Gastrocnemius medialis (tissue), 4 donors: ENCODE measurements around the gene USH1G. TPM values are rescaled to one million over a fixed set of nuclear protein-coding genes. Genes with fewer than 3 reads are reported as not detected.
"Not testable (repeated sequence)": the region's sequence is repeated elsewhere in the genome, so short reads cannot be mapped to it uniquely, and the experiment has no call there.

Source experiments
- ATAC-seq, 2 donors: fragments of 150-250 bp; one replicate each; pipeline ENCODE4 v1.9.1; 2016
- DNase-seq, 2 donors: peaks; one replicate each; pipeline ENCODE4 v3.0.0-alpha.2; 2019
- H3K27ac ChIP-seq, 4 donors: fragments of 200-600 bp; sonication (generic); 1 replicate in 1 of 4; 2 replicates in 3 of 4; pipeline ENCODE4 v1.5.1; 2016 to 2018; ENCODE audit warnings: mild to moderate bottlenecking in 2 of 4, moderate library complexity in 1 of 4
- H3K27me3 ChIP-seq, 3 donors: fragments of 200-600 bp; sonication (generic) in 2 of 3; 1 replicate in 1 of 3; 2 replicates in 2 of 3; pipeline versions ENCODE4 v1.5.1 to v1.6.0; 2016 to 2019; ENCODE audit warnings: mild to moderate bottlenecking in 1 of 3, moderate library complexity in 1 of 3
- H3K36me3 ChIP-seq, 2 donors: fragments of 200-600 bp; sonication (generic) in 1 of 2; one replicate each; pipeline ENCODE4 v1.5.1; 2017 to 2018
- H3K4me1 ChIP-seq, 2 donors: fragments of 200-600 bp; sonication (generic) in 1 of 2; one replicate each; pipeline ENCODE4 v1.5.1; 2016 to 2017; ENCODE audit warnings: mild to moderate bottlenecking in 2 of 2
- H3K4me3 ChIP-seq, 4 donors: fragments of 200-600 bp; sonication (generic) in 3 of 4; 1 replicate in 1 of 4; 2 replicates in 3 of 4; pipeline ENCODE4 v1.5.1; 2016 to 2019; ENCODE audit warnings: mild to moderate bottlenecking in 2 of 4
- H3K9me3 ChIP-seq, 3 donors: fragments of 200-600 bp; sonication (generic) in 2 of 3; 1 replicate in 1 of 3; 2 replicates in 2 of 3; pipeline ENCODE4 v1.5.1; 2016 to 2019
- CTCF ChIP-seq, 5 experiments: fragments of 450-650 bp in 3 of 5; fragments of 200-600 bp in 2 of 5; sonication (generic) in 2 of 5; IDR thresholded peaks in 4 of 5; conservative IDR thresholded peaks in 1 of 5; 1 replicate in 4 of 5; 2 replicates in 1 of 5; pipeline ENCODE4 v1.5.1; 2016 to 2019; ENCODE audit warnings: antibody characterized with exemption in 5 of 5, mild to moderate bottlenecking in 3 of 5, moderate library complexity in 3 of 5
- POLR2A ChIP-seq, 2 donors: fragments of 450-650 bp; IDR thresholded peaks; one replicate each; pipeline ENCODE4 v1.6.1; 2017; ENCODE audit warnings: antibody characterized with exemption in 2 of 2, mild to moderate bottlenecking in 2 of 2, moderate library complexity in 2 of 2
- in situ Hi-C, 4 donors: fragments of 200-750 bp; cut with MboI; loops; one replicate each; pipeline versions ENCODE4 v1.15.0 to v1.8.0; 2017; ENCODE audit warnings: low sequenced_read_pairs in 4 of 4
- intact Hi-C: fragments of 100-400 bp; cut with DNase I; formaldehyde crosslinking; loops from one replicate; pipeline ENCODE4 v1.15.1; 2023; ENCODE audit warnings: low total_unique reads
- total RNA-seq, 4 donors: library from RNA; depleted of rRNA; stranded (reverse); fragments of >200 nt; gene quantifications; one replicate each; pipeline versions ENCODE4 v1.1.0 to v1.2.3, GENCODE V29; 2016

USH1G gene
- total RNA-seq, 4 donors from 2014 or later = not detected

- Histone ChIP-seq H3K9me3 (no peaks in the 10 kb centered on the region), H3K36me3 (no peaks in the 10 kb centered on the region), H3K27me3 (peaks cover 31 to 38% (median 37%) of the 10 kb centered on the region in 3 donors), H3K4me3 (no peak overlapping the region), H3K27ac (no peak overlapping the region), H3K4me1 (peaks cover 0 to 14% of the 10 kb centered on the region in 2 donors)
- in situ Hi-C loops = no loop called here
- TF ChIP-seq POLR2A (IDR thresholded peaks at IDR 0.05) = no peak
- intact Hi-C loops = no loop called here
- DNase-seq (no peak), ATAC-seq (no peak)
Observed at GRCh38 chr17:74919440-74920305, 3.4 kb downstream of the USH1G start.

- no peak overlapping the region for H3K27ac ChIP-seq
- TF ChIP-seq POLR2A (IDR thresholded peaks at IDR 0.05) = no peak
- TF ChIP-seq CTCF (IDR thresholded peaks at IDR 0.05 in 4 of 5, conservative IDR thresholded peaks at IDR 0.05 in 1 of 5) = no peak
- in situ Hi-C loops (no loop called here), intact Hi-C loops (no loop called here)
- no peaks in the 10 kb centered on the region for H3K9me3 ChIP-seq
- DNase-seq (no peak), ATAC-seq (no peak)
- no peak overlapping the region for H3K4me3 ChIP-seq
- peaks cover 25 to 31% (median 30%) of the 10 kb centered on the region in 3 donors for H3K27me3 ChIP-seq
- H3K36me3 ChIP-seq = no peaks in the 10 kb centered on the region
- peaks cover 0 to 12% of the 10 kb centered on the region in 2 donors for H3K4me1 ChIP-seq
Observed at GRCh38 chr17:74918906-74919305, 4.1 kb downstream of the USH1G start.

- no peak overlapping the region for H3K27ac ChIP-seq
- ATAC-seq (no peak), DNase-seq (no peak)
- in situ Hi-C loops (no loop called here), intact Hi-C loops (no loop called here)
- TF ChIP-seq CTCF (IDR thresholded peaks at IDR 0.05 in 4 of 5, conservative IDR thresholded peaks at IDR 0.05 in 1 of 5) (no peak), POLR2A (IDR thresholded peaks at IDR 0.05) (no peak)
- no peaks in the 10 kb centered on the region for H3K36me3 ChIP-seq
- no peaks in the 10 kb centered on the region for H3K9me3 ChIP-seq
- H3K4me1 ChIP-seq = no peaks in the 10 kb centered on the region
- H3K27me3 ChIP-seq = peaks cover 12 to 16% (median 15%) of the 10 kb centered on the region in 3 donors
- no peak overlapping the region for H3K4me3 ChIP-seq
Observed at GRCh38 chr17:74917430-74917829, 5.6 kb downstream of the USH1G start.

- Histone ChIP-seq H3K4me1 (no peaks in the 10 kb centered on the region), H3K27me3 (peaks cover 8 to 10% (median 9%) of the 10 kb centered on the region in 3 donors), H3K27ac (no peak overlapping the region), H3K4me3 (no peak overlapping the region), H3K9me3 (no peaks in the 10 kb centered on the region), H3K36me3 (no peaks in the 10 kb centered on the region)
- ATAC-seq (no peak), DNase-seq (no peak)
- in situ Hi-C loops (no loop called here), intact Hi-C loops (no loop called here)
- TF ChIP-seq POLR2A (IDR thresholded peaks at IDR 0.05) (no peak), CTCF (IDR thresholded peaks at IDR 0.05 in 4 of 5, conservative IDR thresholded peaks at IDR 0.05 in 1 of 5) (no peak)
Observed at GRCh38 chr17:74916851-74917199, 6.2 kb downstream of the USH1G start.

GRCh38 chr17:74916136-74916850 is 6.8 kb downstream of the USH1G start:
- Histone ChIP-seq H3K36me3 (no peaks in the 10 kb centered on the region), H3K4me1 (no peaks in the 10 kb centered on the region), H3K4me3 (no peak overlapping the region), H3K27me3 (peaks cover 3 to 4% (median 4%) of the 10 kb centered on the region in 3 donors), H3K9me3 (no peaks in the 10 kb centered on the region), H3K27ac (no peak overlapping the region)
- DNase-seq (no peak), ATAC-seq (no peak)
- in situ Hi-C loops = no loop called here
- no peak for TF ChIP-seq CTCF (IDR thresholded peaks at IDR 0.05 in 4 of 5, conservative IDR thresholded peaks at IDR 0.05 in 1 of 5)
- intact Hi-C loops = no loop called here

GRCh38 chr17:74911423-74911822 is 11.6 kb downstream of the USH1G start:
- H3K4me1 ChIP-seq, ATAC-seq, H3K36me3 ChIP-seq, intact Hi-C loops, H3K9me3 ChIP-seq, H3K27ac ChIP-seq, H3K27me3 ChIP-seq, DNase-seq, H3K4me3 ChIP-seq, in situ Hi-C loops: not testable (repeated sequence)

- ATAC-seq, in situ Hi-C loops, H3K36me3 ChIP-seq, H3K4me1 ChIP-seq, H3K9me3 ChIP-seq, H3K4me3 ChIP-seq, intact Hi-C loops, DNase-seq, H3K27ac ChIP-seq: not testable (repeated sequence)
- H3K27me3 ChIP-seq = peaks cover 10 to 11% (median 11%) of the 10 kb centered on the region in 3 donors
Observed at GRCh38 chr17:74909097-74909496, 14.0 kb downstream of the USH1G start.
